HG02870 (cell line): ENCODE measurements around the gene METTL6.
"Not testable (repeated sequence)": the region's sequence is repeated elsewhere in the genome, so short reads cannot be mapped to it uniquely, and the experiment has no call there.

Source experiments
- ATAC-seq: cut with Tn5 transposase; IDR thresholded peaks from one replicate; pipeline ENCODE4 v1.9.1; 2021; ENCODE audit warnings: mild to moderate bottlenecking, moderate library complexity; ENCODE audit not compliant: unreplicated experiment

Gene METTL6

DNA sequence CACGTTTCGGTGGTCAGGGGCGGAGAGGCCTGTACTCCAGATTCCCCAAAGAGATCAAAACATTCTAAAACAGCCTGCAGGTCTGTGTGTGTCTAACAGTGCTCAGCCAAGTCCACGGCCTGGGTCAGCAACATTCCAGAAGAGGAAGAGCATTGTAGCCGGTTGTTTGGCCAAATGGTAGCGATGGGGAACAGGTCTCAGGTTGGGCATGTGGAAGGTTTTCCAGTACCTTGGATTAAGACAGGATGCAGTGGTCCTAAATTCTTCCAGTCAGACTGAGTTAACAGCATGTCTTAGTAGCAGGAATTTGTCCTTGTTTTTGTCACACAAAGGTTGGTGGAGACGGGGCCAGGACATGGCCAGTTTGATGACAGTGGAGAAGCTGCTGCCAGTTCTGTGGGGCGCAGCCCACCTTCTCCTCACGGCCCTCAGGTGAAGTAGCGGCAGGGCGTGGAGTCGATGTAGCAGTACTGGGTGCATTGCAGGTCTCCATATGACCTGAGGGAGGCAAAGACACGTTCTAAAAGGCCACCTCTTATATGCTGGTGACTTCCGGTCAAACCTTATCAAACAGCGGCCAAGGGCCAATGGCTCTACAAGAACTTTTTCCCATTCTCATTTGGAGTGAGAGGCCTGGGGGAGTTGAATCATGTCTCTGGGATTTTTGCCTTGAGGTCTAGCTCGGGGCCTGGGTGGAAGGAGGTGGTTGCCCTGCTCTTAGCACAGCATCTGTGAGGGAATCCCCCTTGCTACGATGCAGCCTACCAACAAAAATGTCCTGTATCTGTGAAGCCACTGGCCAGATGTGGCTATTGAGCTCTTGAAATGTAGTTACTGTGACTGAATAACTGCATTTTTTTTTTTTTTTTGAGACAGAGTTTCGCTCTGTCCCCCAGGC is 24.1 kb upstream of the METTL6 start:
- no peak for ATAC-seq

GRCh38 chr3:15450438-15451215 is 23.3 kb upstream of the METTL6 start:
- no peak for ATAC-seq

DNA sequence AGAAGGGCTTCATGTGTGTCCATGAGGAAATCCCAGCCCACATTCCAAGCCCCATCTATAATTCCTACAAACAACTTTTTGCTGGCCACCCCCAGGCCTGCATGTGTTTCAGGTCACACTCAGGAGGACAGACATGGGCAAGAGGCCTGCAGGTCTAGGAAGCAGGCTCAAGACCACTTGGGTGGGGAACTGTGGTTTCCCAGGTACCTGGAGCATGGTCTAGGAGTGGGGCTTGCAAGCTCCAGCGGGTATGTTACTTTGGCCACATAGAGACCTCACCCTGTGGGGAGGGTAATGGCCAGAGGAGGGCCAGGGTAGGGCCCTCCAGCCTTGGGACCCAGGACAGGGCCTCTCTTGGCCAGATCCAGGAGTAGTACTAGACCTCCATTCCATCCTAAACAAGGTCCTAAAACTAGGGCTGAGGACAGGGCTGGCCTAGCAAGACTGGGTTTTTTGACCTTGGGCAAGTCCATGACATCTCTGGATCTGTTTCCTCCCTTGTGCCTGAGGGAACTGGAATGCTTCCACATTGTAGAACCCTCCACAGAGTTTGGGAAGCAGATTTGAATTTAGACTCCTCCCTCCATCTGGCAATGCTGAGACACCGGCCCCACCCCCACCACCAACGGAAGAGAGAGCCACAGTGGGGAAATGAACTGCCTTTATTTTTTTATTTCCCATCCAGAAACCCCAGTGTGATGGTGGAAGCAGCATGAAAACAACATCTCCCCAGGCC is 22.3 kb upstream of the METTL6 start:
- no peak for ATAC-seq

DNA sequence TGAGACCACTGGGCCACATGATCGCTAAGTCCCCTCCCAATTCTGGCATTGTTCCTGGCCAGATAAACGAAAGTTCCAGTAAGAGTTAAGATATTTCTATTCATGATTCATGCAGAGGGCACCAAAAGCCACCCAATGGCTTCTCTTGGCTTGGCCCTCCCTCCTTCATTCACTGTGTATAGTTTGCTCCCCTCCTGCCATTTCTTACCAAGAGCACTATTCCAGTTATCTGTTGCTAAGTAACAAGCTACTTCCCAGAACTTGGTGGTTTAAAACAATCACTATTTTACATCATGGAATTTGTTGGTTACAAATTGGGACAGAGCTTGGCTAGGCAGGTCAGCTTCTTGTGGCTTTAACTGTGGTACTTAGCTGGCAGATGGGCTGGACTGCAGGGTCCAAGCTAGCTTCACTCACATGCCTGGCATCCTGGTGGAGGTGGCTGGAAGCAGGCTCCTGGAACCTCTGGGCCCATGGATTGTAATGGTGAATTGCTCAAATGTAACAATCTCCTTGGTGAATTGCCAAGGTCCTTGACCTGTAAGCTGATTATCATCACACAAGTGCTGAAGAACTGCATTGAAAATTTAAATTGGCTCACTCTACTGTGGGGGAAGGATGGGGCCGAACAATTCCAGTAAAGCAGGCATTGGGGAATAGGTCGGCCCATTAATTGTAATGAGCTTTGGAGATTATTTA is 16.6 kb upstream of the METTL6 start:
- ATAC-seq: no peak

- ATAC-seq: no peak
Measured at GRCh38 chr3:15440891-15441290, 13.5 kb upstream of the METTL6 start.

DNA sequence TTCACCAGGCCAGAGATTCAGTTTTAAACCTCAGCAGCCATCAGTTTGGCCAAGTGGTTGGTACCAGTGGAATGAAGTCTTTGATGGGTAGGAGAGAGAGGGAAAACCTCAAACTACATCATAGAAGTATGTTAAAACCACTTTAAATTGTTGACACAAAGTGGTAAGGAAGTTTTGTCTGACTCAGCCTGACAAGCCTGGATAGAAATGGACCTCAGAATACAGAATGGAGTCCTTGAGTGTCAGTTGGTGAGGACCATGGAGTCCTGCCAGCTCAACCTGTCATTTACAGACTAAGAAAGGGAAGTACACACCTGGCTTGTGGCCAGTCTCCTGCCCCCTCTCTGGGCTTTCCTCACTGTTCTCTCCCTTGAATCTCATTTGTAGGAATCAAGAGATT is 12.1 kb upstream of the METTL6 start:
- ATAC-seq: no peak

- no peak for ATAC-seq
Measured at GRCh38 chr3:15438983-15439382, 11.6 kb upstream of the METTL6 start.

GRCh38 chr3:15436246-15436645 is 8.9 kb upstream of the METTL6 start:
- no peak for ATAC-seq

- ATAC-seq: no peak
Measured at GRCh38 chr3:15434756-15435155, 7.4 kb upstream of the METTL6 start.

GRCh38 chr3:15433531-15433930 is 6.2 kb upstream of the METTL6 start:
- ATAC-seq: no peak

DNA sequence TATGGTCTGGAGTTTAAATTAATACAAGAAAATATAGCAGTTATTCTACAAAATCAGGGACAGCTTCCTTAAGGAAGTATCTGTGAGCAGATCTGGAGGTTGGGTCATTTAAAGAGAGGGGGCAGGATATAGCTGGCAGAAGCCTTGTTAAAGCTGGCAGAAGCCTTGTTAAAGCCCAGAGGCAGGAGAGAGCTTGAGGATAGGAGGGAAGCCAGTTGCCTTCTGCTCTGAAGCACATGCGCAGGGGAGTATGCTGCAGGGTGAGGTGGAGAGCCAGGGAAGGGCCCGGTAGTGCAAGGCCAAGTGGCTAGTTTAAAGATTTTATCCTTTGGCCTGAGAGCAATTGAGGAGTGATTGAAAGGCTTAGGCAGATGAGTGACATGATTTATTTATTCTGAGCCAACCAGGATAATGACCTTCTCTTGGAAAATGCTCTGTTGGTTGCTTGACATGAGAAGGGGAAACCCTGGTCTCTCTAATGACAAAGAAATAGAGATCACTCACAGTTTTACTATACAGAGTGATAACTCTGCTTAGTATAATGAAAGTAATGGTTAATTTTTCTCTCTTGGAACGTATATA is 4.0 kb upstream of the METTL6 start:
- ATAC-seq: no peak

- no peak for ATAC-seq
Measured at GRCh38 chr3:15430624-15431023, 3.3 kb upstream of the METTL6 start.

DNA sequence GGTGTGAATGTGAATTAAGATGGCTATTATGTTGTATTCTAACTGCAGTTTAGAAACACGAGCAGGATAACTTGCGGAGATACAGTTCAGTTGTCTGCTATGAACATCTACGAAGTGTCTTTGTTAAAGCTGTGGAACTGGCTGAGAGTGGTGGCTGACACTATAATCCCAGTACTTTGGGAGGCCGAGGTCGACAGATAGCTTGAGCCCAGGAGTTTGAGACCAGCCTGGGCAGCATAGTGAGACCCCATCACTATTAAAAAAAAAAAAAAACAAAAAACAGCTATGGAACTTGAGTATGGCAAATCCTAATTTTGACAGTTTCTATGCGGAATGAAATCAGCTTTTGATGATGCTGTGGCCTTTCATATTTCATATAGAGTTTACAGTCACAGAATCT is 1.7 kb upstream of the METTL6 start:
- ATAC-seq: no peak

DNA sequence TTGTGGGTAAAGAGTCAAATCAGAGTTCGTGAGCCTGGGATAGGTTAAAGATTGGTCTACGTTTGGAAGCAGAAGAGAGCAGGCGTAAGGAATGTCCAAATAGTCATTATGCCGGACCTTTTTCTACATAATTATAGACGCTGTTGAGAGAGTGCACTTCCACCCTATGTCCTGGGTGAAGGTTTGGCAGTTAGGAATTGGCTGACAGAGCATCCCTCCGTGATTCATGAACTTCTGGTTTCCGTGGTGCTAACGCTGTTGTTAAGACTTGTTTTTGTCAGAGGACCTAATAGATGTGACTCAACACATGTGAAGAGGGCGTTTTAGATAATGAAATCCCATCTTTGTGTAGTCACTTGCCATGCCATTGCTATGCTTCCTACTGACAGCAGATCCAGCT is 1.2 kb upstream of the METTL6 start:
- ATAC-seq: no peak

DNA sequence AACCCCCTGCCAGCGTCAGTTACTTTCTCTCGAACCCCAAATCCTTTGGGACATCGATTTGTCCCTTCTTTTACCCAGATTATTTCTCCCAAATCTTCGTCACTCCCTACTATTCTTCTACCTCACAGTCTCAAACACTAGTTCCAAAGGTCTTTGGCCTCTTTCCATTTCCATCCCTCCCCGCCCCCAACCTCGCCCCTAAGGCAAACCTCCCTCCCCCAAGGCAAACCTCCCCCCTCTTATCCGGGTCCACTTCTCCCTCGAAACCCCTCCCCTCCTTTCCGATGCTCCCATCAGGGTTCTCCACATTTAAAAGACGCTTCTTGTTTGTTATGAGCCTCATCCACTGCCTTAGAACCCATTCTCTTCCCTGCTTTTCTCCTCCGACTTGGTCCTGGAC is 637 bp upstream of the METTL6 start:
- no peak for ATAC-seq

DNA sequence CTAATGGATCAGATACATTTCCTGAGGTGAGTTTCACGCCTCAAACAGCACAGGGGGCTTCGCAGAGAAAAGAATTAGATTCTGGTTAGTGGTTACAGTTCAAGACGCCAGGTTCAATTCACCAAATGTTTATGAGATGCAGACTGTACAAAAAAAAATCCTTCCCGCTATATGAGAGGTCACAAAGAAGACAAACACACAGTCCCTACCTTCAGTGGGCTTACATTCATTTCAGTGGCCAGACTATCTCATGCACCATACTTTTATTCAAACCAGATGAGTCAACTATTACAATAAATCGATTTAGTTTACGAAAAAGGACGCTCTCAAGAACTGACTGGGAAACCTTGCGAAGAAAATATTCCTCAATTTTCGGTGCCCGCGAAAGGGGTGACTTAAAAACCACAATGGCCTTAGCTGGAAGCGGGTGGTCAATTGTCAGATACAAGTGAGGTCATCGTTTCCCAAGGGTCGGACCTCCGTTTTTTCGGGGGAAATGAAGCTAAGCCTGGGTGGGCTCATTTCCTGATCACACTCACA is 695 bp downstream of the METTL6 start:
- no peak for ATAC-seq

DNA sequence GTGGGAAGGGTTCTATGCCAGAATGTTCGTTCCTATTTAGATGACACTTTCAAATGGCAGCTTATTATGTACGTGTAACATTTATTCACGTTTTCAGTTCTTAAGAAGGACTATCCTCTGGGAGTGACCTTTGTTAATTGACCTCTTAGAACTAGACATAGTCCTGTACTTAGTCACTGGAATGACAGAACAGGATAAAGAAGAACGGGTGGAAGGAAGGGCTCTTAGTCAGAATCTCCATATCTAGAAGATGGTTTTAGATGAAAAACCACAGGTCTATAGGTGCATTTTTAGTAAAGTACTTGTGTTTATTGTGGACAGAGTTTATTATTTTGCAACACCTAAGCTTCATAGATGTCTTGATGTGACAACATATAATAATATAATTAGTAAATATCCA is 6.5 kb downstream of the METTL6 start:
- no peak for ATAC-seq

GRCh38 chr3:15410966-15411365 is 16.4 kb downstream of the METTL6 start:
- not testable (repeated sequence) for ATAC-seq

- no peak for ATAC-seq
Measured at GRCh38 chr3:15409774-15410173, 17.6 kb downstream of the METTL6 start.

DNA sequence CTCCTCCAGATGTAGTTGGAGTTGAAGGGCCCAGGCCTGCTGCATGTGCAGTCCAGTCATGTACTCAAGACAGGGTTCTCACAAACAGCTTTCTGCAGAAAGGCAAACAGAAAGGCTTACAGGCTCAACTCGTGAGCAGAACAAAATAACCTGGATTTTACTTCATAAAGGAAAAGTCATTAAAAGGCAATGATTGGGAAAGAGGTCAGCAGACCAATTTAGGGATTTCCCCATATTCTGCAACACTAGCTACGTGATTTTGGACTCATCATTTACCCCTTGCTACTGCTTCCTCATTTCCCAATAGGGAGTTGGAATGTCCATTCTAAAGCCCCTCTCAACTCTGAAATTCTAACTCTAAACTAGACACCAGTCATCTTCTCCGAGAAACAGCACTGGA is 18.1 kb downstream of the METTL6 start:
- no peak for ATAC-seq
